ENCODE results near the gene AP1B1. TPM values are rescaled to one million over a fixed set of nuclear protein-coding genes. Genes with fewer than 3 reads are reported as not detected.

Gene AP1B1
- total and polyA plus RNA-seq, 2 of the 13 experiments (the other 11 are each of a cell fraction or from before 2014, with no cell fraction given) = 26.6 to 29.7 TPM

- TF ChIP-seq, protein P1, sequence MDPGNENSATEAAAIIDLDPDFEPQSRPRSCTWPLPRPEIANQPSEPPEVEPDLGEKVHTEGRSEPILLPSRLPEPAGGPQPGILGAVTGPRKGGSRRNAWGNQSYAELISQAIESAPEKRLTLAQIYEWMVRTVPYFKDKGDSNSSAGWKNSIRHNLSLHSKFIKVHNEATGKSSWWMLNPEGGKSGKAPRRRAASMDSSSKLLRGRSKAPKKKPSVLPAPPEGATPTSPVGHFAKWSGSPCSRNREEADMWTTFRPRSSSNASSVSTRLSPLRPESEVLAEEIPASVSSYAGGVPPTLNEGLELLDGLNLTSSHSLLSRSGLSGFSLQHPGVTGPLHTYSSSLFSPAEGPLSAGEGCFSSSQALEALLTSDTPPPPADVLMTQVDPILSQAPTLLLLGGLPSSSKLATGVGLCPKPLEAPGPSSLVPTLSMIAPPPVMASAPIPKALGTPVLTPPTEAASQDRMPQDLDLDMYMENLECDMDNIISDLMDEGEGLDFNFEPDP (CRISPR knock-in tag; conservative IDR thresholded peaks at IDR 0.05) = no peak
- no peak for TF ChIP-seq ZNF563 (CRISPR knock-in tag; IDR thresholded peaks at IDR 0.05)
- TF ChIP-seq ZNF274 (CRISPR knock-in tag; IDR thresholded peaks at IDR 0.05) = no peak
- peak; percentile 80 for TF ChIP-seq RAD21 (CRISPR knock-in tag; IDR thresholded peaks at IDR 0.05)
- no peak for TF ChIP-seq NCOA5 (CRISPR knock-in tag; IDR thresholded peaks at IDR 0.05)
- TF ChIP-seq, protein P2, sequence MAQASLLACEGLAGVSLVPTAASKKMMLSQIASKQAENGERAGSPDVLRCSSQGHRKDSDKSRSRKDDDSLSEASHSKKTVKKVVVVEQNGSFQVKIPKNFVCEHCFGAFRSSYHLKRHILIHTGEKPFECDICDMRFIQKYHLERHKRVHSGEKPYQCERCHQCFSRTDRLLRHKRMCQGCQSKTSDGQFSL (CRISPR knock-in tag; IDR thresholded peaks at IDR 0.05) = no peak
- TF ChIP-seq ZBTB26 (CRISPR knock-in tag; IDR thresholded peaks at IDR 0.05; ENCODE audit: borderline replicate concordance) = peak; percentile 23; the same call in 1 of the 2 replicates
- TF ChIP-seq HDAC2 (CRISPR knock-in tag; IDR thresholded peaks at IDR 0.05) = peak; percentile 41; the same call in 1 of the 2 replicates
- TF ChIP-seq ZKSCAN8 (CRISPR knock-in tag; IDR thresholded peaks at IDR 0.05; ENCODE audit: borderline replicate concordance) = 0 out of 2 replicates have a peak, but pooled peaks have one; percentile 25
- TF ChIP-seq FOXA3 (CRISPR knock-in tag; IDR thresholded peaks at IDR 0.05) = peak; percentile 16; the same call in 1 of the 2 replicates
- TF ChIP-seq ETV5 (CRISPR knock-in tag; IDR thresholded peaks at IDR 0.05; ENCODE audit: borderline replicate concordance) = peak; percentile 22; the same call in 1 of the 2 replicates
- 0 out of 2 replicates have a peak, but pooled peaks have one; percentile 48 for TF ChIP-seq RCOR2 (CRISPR knock-in tag; IDR thresholded peaks at IDR 0.05)
- TF ChIP-seq PCBP1 (IDR thresholded peaks at IDR 0.05; ENCODE audit: borderline replicate concordance, low read depth, low read length) = no peak
- peak; percentile 85 for TF ChIP-seq SMC3 (IDR thresholded peaks at IDR 0.05; ENCODE audit: low read length)
- TF ChIP-seq, protein P3, sequence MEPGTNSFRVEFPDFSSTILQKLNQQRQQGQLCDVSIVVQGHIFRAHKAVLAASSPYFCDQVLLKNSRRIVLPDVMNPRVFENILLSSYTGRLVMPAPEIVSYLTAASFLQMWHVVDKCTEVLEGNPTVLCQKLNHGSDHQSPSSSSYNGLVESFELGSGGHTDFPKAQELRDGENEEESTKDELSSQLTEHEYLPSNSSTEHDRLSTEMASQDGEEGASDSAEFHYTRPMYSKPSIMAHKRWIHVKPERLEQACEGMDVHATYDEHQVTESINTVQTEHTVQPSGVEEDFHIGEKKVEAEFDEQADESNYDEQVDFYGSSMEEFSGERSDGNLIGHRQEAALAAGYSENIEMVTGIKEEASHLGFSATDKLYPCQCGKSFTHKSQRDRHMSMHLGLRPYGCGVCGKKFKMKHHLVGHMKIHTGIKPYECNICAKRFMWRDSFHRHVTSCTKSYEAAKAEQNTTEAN (CRISPR knock-in tag; conservative IDR thresholded peaks at IDR 0.05) = no peak
- TF ChIP-seq PITX1 (CRISPR knock-in tag; IDR thresholded peaks at IDR 0.05) = 0 out of 2 replicates have a peak, but pooled peaks have one; percentile 25
- no peak for TF ChIP-seq SP140L (CRISPR knock-in tag; IDR thresholded peaks at IDR 0.05; ENCODE audit: borderline replicate concordance)
- TF ChIP-seq ZNF75D (CRISPR knock-in tag; IDR thresholded peaks at IDR 0.05; ENCODE audit: borderline replicate concordance) = no peak
- no peak for TF ChIP-seq ZBTB8A (CRISPR knock-in tag; IDR thresholded peaks at IDR 0.05; ENCODE audit: borderline replicate concordance, low read depth)
- no peak for TF ChIP-seq KMT2A (CRISPR knock-in tag; IDR thresholded peaks at IDR 0.05)
- TF ChIP-seq, protein P4, sequence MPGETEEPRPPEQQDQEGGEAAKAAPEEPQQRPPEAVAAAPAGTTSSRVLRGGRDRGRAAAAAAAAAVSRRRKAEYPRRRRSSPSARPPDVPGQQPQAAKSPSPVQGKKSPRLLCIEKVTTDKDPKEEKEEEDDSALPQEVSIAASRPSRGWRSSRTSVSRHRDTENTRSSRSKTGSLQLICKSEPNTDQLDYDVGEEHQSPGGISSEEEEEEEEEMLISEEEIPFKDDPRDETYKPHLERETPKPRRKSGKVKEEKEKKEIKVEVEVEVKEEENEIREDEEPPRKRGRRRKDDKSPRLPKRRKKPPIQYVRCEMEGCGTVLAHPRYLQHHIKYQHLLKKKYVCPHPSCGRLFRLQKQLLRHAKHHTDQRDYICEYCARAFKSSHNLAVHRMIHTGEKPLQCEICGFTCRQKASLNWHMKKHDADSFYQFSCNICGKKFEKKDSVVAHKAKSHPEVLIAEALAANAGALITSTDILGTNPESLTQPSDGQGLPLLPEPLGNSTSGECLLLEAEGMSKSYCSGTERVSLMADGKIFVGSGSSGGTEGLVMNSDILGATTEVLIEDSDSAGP (CRISPR knock-in tag; IDR thresholded peaks at IDR 0.05; ENCODE audit: borderline replicate concordance) = 0 out of 2 replicates have a peak, but pooled peaks have one; percentile 32
Measured at GRCh38 chr22:29394931-29395581, 6.7 kb upstream of the AP1B1 start (continued).

Data from HepG2 (cell line).